HepG2 (cell line): Measurements from ENCODE around the gene PRSS36. TPM values are rescaled to one million over a fixed set of nuclear protein-coding genes. Genes with fewer than 3 reads are reported as not detected.
A peak's percentile ranks its signal among the peaks of the same experiment; 100 is the strongest.

Experiments
- ATF4 ChIP-seq, 2 experiments: fragments of 450-650 bp in 1 of 2; sonication (generic) in 1 of 2; formaldehyde crosslinking; IDR thresholded peaks; 2 replicates each; pipeline versions ENCODE4 v1.5.0 to v1.8.0; 2020 to 2022; ENCODE audit warnings: mild to moderate bottlenecking in 1 of 2, missing genetic modification reagents in 1 of 2
- MAX ChIP-seq: IDR thresholded peaks from 2 replicates; pipeline ENCODE4 v1.6.1; 2012; ENCODE audit warnings: inconsistent platforms
- TGIF2 ChIP-seq: IDR thresholded peaks from 2 replicates; pipeline ENCODE4 v1.6.1; 2016; ENCODE audit warnings: control low read depth, missing compliant biosample characterization
- YEATS4 ChIP-seq: sonication (generic); formaldehyde crosslinking; IDR thresholded peaks from 2 replicates; pipeline ENCODE4 v1.4.0; 2020; ENCODE audit warnings: missing genetic modification reagents, borderline replicate concordance
- ZBTB40 ChIP-seq, 2 experiments: fragments of 450-650 bp in 1 of 2; sonication (generic) in 1 of 2; formaldehyde crosslinking in 1 of 2; IDR thresholded peaks; 2 replicates each; pipeline versions ENCODE4 v1.6.1 to v1.8.0; 2016 to 2022; ENCODE audit warnings: antibody characterized with exemption in 1 of 2, mild to moderate bottlenecking in 1 of 2, missing genetic modification reagents in 1 of 2
- ZNF256 ChIP-seq: sonication (generic); formaldehyde crosslinking; conservative IDR thresholded peaks from 2 replicates; pipeline ENCODE4 v1.4.0; 2020; ENCODE audit warnings: missing genetic modification reagents
- ZNF407 ChIP-seq: sonication (generic); formaldehyde crosslinking; IDR thresholded peaks from one replicate; pipeline ENCODE4 v1.5.1; 2020; ENCODE audit warnings: mild to moderate bottlenecking, missing genetic modification reagents; ENCODE audit errors: not compliant biosample characterization
- ZNF543 ChIP-seq: sonication (generic); formaldehyde crosslinking; IDR thresholded peaks from 2 replicates; pipeline ENCODE4 v1.4.0; 2020; ENCODE audit warnings: mild to moderate bottlenecking, missing genetic modification reagents
- ZNF737 ChIP-seq: sonication (generic); formaldehyde crosslinking; IDR thresholded peaks from 2 replicates; pipeline ENCODE4 v1.5.0; 2020; ENCODE audit warnings: missing genetic modification reagents, mild to moderate bottlenecking, borderline replicate concordance
- polyA plus RNA-seq, 8 experiments: library from polyadenylated mRNA; depleted of rRNA in 3 of 8; stranded (reverse) in 7 of 8; unstranded in 1 of 8; fragments of >200 nt; fragmentation: Illumina TruSeq in 4 of 8; extraction: Trizol in 4 of 8; gene quantifications; 2 replicates each; pipeline versions ENCODE4 v1.2.1 to v1.2.3, GENCODE V29; 2011 to 2016; ENCODE audit warnings: low read depth in 4 of 8, missing spikeins in 1 of 8, mixed read lengths in 1 of 8; ENCODE audit not compliant: insufficient read depth in 1 of 8
- total RNA-seq, 5 experiments: library from RNA; depleted of rRNA; stranded (reverse); fragments of >200 nt; fragmentation: Illumina TruSeq; extraction: Trizol; gene quantifications; 2 replicates each; pipeline ENCODE4 v1.2.3, GENCODE V29; 2016; ENCODE audit warnings: low read depth in 1 of 5

The PRSS36 gene
- total and polyA plus RNA-seq, 2 of the 13 experiments (the other 11 are each of a cell fraction or from before 2014, with no cell fraction given) = 1.5 to 2.1 TPM

- TF ChIP-seq ZBTB40 (IDR thresholded peaks at IDR 0.05) (no peak), ZBTB40 (CRISPR knock-in tag; IDR thresholded peaks at IDR 0.05) (peak; percentile 28; the same call in 1 of the 2 replicates), MAX (peak; percentile 67; the same call in 1 of the 2 replicates), ZNF407 (CRISPR knock-in tag) (no peak), ZNF543 (CRISPR knock-in tag) (peak; percentile 29; the same call in 1 of the 2 replicates), ZNF737 (no peak), ZNF256 (CRISPR knock-in tag) (no peak), ATF4 (CRISPR knock-in tag; IDR thresholded peaks at IDR 0.05) (no peak), TGIF2 (CRISPR knock-in tag) (peak; percentile 39; the same call in 1 of the 2 replicates), YEATS4 (CRISPR knock-in tag) (0 out of 2 replicates have a peak, but pooled peaks have one; percentile 17)
These were observed 8.3 kb downstream of the PRSS36 start (continued) for GRCh38 chr16:31141489-31142108.
